Measurements from ENCODE around the gene OTUB1. TPM values are rescaled to one million over a fixed set of nuclear protein-coding genes. Genes with fewer than 3 reads are reported as not detected.

Gene OTUB1
- total RNA-seq, 1 experiment from 2014 or later: 62.8 TPM

DNA sequence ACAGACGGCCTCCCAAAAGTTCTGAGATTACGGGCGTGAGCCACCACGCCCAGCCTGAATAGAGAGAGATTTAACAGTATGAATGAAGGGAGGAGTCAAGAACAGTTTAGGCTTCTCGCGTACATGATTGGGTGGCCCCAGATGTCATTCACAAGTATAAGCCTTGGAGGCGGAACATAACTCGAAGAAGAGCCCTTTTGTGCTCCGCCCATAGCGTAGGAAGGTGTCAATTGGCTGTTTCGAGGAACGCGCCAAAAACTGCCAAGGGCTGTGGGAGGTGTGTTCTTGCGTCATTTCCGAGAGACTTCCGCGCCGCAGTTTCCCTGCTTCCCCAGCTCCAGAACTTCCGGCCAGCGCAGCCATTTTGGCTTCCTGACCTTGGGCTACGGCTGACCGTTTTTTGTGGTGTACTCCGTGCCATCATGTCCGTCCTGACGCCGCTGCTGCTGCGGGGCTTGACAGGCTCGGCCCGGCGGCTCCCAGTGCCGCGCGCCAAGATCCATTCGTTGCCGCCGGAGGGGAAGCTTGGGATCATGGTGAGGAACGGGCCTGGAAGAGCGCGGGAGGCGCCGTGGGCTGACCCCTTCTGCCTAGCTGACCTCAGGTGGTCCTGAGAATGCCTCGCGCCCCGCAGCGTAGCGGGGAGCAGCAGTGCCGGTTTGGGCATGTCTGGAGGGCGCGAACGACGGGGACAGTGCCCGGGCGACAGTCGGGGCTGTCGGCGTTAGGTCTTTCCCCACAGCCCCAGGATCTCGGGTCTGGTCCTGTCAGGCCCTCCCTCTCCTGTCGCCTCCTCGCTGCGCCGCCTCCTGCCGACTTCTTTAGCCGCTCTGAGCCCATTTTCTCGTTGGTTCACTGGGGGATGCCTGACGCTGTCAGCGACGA, 11.7 kb upstream of the OTUB1 start, which contains the start of gene COX8A:
Gene COX8A, plus strand, starts transcription at position 362 of the 885 bp plus-strand sequence. Its CDS starts 61 bp downstream, at position 423.
- DNase-seq (ENCODE audit: low read depth): peak; percentile 100

DNA sequence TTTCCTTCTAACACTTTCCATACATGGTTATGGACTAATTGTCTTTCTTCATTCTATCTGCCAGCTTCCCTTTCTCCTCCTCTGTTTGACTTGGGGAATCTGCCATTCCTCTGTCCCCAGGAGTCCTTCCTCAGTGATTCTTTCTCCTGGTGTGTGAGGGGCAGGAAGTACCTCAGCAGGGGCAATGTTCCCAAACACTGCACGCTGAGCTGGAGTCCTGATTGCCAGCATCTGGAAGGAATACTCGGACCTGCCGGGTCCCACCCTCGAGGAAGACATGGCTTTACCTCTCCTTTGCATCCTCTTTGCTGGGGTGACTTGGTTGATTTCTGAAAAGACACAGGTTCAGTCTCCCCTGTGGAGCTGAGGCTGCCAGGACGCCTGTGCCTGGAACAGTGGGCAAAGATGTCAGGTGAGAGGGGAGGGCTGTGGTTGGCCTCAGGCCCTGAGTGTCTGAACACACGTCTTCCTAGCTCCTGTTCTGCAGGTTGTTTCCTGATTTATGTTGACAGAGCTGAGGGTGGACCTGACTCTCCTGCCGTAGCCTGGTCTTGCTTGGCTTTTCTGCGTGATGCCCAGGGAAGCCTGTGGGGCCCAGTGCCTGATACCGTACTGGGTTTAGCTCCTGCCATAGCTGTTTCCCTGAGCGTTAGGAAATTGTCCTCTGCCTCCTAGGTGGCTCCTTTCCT, 7.5 kb upstream of the OTUB1 start:
- DNase-seq (ENCODE audit: low read depth): no peak

DNA sequence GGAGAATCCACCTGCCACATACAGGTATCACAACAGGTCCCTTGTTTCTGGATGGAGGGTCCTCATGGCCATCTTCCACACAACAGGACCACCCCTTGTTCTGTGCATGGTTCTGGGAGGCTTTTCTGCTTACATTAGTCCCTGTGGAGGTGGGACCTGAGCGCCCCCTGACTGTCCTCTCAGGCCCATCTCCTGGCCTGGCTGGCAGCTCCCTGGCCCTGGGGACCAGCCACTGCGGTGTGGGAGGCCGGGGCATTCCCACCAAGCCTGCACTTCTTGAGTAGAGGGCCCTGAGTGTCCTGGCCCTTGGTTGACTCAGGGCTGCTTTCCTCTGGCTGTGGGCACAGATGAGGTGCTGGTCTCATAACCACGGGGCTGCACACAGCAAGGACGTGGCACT, 6.8 kb upstream of the OTUB1 start:
- no peak for DNase-seq (ENCODE audit: low read depth)

DNA sequence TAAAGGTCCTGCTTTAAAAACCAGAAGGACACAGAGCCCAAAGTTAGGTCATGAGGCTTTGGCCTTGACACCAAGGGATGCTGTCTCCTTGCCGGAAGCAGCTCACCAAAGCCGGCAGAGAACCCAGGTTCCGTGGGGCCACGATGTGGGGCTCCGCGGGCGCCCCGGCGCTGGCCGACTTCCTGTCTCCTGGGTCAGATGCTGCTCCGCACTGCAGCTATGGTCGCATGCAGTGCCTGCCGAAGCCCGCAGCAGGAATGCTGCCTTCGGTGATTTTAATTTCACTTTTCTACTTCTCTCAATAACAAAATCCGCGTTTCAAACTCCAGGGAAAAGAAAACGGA, 454 bp upstream of the OTUB1 start:
- DNase-seq (ENCODE audit: low read depth): no peak

DNA sequence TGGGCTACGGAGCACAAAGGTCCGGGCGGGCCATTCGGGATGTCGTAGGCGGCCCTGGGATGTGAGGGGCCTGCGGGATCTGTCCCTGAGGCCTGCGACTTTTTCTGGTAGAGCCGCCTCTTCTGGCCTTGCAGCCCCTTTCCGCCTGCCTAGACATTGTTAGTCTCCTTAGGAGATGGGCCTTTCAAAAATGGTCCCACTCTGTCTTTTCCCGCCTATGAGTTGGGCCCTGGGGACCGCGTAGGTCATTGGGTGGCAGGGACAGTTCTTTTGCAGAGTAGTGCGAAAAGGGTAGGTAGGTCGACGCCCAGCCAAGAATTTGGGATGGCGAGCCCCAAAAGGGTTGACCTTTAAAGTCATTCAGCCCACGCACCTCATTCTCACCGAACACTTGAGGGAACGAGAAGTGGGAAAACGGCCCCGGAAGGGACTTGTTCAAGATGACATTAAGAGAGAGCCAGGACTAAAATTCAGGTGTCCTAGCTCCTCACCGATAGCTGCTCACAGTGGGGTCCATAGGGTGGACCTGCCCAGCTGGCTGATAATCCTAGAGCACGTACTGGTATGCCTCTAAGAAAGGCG, 785 bp downstream of the OTUB1 start:
- no peak for DNase-seq (ENCODE audit: low read depth)

DNA sequence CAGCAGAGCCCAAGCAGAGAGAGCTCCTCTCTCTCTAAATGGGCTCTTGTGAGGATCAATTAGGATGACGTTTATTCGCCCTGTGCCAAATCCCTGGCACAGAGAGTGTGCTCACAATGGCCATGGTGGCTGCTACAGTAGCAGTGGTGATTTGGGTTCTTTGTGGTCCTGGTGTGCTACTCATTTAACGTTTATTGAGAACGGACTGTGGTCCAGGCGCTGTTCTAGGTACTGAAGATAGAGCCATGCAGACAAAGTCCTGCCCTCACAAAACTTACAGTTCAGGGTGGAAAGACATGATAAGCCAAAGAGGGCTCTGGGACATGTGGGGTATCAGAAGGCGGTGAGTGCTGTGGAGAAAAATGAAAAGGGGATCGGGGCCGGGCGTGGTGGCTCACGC, 5.3 kb downstream of the OTUB1 start:
- no peak for DNase-seq (ENCODE audit: low read depth)

DNA sequence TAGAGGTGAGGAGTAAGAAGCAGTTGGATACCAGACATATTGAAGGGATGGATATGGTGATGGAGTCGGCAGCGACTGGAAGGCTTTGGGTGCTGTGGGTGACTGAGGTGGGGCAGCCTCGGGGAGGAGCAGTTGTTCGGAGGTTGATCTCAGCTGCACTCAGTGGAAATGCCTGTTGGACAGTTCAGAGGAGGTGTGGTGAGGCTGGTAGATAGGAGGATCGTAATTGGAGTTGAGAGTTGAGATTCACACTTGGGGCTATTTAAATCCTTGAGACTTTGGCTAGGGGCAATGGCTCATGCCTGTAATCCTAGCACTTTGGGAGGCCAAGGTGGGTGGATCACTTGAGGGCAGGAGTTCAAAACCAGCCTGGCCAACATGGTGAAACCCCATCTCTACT, 6.9 kb downstream of the OTUB1 start:
- no peak for DNase-seq (ENCODE audit: low read depth)

DNA sequence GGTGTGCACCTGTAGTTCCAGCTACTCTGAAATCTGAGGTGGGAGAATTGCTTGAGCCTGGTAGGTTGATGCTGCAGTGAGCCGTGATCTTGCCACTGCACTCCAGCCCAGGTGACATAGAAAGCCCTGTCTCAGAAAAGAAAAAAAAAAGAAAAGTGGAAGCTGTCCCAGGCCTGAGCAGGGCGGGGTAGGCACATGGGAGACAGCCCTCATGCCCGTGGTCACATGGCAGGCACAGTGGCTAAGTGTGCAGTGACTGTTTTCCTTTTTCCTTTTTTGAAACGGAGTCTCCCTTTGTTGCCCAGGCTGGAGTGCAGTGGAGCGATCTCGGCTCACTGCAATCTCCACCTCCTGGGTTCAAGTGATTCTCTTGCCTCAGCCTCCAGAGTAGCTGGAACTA, 7.8 kb downstream of the OTUB1 start:
- DNase-seq (ENCODE audit: low read depth): no peak

DNA sequence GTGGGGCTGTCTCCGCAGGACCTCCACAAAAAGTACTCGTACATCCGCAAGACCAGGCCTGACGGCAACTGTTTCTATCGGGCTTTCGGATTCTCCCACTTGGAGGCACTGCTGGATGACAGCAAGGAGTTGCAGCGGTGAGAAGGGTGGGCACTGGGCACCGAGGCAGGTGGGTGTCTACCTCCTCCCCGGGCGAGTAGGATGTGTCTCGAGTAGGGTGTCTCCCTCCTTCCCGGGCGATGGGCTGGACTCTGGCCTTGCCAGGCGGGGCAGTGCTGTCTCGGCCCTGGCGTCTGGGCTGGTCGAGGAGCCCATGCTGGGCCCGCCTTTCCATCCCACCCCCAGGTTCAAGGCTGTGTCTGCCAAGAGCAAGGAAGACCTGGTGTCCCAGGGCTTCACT, 10.3 kb downstream of the OTUB1 start:
- no peak for DNase-seq (ENCODE audit: low read depth)

DNA sequence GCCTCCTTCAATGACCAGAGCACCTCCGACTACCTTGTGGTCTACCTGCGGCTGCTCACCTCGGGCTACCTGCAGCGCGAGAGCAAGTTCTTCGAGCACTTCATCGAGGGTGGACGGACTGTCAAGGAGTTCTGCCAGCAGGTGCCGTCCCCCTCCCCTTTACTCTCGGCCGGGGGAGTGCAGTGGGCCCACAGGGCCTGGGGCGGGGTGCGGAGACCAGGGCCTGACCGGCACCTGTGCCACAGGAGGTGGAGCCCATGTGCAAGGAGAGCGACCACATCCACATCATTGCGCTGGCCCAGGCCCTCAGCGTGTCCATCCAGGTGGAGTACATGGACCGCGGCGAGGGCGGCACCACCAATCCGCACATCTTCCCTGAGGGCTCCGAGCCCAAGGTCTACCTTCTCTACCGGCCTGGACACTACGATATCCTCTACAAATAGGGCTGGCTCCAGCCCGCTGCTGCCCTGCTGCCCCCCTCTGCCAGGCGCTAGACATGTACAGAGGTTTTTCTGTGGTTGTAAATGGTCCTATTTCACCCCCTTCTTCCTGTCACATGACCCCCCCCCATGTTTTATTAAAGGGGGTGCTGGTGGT, 11.0 kb downstream of the OTUB1 start:
- DNase-seq (ENCODE audit: low read depth): no peak

DNA sequence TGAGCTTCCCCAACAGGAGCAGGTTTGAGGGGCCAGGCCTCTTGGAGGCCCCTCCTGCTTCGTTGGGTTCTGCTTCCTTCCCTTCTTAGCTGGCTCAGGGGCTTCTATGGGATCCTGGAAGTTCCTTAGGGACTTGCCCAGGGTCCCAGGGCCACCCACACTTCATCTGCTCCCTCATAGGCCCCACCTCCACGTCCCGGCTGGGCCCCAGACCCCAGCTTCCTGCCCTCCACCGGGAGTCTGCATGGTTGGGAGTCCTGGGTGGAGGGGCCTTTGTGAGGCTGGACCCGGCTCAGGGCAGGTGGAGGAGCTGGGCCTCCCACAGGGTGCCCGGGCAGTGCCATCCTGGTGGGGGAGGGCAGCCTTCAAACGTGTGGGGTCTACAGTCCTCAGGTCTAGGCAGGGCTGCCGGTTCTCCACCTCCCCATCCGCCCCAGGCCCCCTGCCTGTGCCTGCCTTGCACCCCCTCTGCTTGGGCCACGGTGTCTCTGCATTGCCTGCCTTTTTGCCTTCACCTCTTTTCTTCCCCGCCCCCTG, 11.6 kb downstream of the OTUB1 start:
- no peak for DNase-seq (ENCODE audit: low read depth)

DNA sequence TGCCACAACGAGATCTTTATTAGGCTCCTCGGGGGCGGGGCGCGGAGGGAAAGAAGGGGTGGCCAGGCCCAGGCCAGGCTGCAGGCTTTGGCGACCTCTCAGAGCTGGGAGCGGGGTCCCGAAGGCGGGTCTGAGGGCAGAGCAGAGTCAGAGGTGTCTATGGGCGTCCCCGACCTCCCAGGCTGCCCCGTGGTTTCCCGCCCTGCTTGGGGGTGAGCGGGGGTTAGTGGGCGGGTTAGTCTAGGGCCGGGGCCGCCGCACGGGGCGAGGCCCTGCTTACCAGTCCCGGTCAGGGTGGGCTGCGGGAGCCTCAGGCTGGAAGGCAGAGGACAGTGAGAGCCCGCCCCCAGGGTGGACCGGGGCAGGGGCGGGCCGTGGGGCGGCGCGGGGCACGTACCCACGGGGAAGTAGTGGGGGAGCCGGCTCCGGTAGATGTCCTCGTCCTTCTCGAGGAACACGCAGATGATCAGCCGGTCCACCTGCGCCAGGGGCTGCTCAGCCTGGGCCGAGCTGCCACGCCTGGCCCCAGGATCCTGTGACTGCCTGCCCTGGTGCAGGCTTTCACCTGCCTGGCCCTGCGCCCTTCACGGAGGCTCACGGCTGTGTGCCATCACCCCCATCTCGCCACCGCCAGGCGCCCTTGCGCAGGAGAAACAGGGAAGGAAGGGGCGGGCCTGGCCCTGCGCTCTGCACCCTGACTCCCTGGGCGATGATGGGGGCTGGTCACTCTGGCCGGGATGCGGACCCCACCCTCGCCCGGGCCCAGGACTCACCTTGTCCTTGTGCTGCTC, 12.5 kb downstream of the OTUB1 start:
- no peak for DNase-seq (ENCODE audit: low read depth)

DNA sequence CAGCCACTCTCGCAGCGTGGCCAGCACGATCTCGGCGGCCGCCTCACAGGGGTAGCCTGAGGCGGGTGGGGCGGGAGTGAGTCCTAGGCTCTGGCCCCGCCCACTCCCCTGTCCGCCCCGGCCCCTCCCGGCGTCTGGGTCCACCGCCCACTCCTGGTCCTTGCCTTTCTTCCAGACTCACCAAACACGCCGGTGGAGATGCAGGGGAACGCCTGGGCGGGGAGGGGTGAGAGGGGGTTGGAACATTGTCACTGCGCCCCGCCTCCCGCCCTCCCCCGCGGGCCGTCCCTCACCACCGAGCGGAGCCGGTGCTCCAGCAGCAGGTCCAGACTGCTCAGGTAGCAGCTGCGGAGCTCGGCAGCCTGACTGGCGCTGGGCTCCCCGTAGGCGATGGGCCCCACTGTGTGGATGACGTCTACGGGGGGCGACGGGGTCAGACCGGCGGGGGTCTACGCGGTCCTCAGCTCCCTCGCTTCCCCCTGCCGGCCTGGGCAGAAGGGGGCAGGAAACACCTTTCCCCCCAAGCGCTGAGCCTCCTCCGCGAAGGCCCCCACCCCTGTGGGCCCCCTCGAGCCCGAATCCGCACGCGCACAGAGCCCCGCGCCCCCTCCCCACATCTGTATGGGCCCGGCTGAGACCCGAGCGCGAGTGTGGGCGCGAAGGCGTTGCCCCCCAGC, 13.2 kb downstream of the OTUB1 start:
- DNase-seq (ENCODE audit: low read depth): no peak

DNA sequence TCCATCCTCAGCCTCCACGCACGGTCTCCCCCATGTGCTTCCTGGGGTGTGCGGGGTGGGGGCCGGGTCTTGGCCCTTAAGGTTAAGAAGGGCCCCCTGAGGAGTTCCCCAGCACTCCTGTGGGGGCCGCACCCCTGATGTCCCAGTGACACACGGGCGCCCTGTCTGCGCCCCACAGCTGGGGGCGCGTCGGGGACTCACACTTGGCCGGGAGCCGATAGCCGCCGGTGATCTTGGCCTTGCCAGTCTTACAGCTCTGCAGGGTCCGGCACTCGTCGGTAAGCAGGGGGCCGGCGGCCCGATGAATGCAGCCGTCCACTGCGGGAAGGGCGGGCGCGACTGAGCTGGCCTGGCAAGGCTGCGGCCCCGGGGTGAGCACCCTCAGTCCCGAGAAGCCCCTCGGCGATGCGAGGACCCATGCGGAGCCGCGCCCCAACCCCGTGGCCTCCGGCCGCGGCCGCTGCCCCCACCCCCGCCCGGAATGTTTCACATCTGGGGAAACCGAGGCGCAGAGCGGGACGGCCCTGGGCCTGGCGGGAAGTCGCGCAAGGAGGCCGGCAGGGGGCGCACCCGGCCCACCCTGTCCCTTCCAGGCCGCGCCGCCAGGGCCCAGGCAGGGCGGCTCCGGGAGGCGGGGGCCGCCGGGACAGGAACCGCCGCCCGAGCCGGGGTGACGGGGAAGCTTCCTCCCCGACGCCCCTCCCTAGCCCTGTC, 13.9 kb downstream of the OTUB1 start:
- DNase-seq (ENCODE audit: low read depth): no peak

DNA sequence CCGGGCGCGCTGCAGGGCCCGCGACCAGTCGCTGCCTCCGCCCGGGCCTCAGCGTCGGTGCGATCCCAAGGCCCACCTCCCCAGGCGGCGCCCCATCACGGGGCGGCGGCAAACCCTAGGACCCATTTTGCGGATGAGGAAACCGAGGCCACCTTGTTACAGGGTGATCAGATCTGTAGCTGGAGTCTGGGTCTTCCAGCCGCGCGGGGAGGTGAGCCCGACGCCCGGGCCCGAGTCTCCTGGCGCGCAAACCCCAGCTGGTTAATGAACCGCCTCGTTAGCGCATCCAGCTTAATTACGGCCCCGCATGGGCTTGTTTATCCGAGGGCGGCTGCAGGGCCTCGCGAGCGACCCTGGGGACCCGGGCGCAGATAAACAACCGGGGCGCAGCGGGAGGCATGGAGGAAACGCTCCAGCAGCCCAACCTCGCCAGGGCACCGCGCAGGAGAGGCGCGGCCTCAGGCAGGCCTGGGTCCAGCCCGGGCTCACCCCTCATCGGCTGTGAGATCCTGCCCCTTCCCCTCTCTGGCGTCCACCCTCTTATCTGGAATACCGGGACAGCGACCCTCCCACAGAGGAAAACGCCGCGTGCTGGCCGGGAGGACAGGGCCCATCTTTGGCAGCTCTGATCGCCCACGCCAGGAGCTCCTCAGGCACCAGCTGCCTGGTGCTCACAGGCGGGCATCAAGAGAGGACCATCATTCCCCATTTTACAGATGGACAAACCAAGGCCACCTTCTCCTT, 14.7 kb downstream of the OTUB1 start:
- DNase-seq (ENCODE audit: low read depth): no peak

DNA sequence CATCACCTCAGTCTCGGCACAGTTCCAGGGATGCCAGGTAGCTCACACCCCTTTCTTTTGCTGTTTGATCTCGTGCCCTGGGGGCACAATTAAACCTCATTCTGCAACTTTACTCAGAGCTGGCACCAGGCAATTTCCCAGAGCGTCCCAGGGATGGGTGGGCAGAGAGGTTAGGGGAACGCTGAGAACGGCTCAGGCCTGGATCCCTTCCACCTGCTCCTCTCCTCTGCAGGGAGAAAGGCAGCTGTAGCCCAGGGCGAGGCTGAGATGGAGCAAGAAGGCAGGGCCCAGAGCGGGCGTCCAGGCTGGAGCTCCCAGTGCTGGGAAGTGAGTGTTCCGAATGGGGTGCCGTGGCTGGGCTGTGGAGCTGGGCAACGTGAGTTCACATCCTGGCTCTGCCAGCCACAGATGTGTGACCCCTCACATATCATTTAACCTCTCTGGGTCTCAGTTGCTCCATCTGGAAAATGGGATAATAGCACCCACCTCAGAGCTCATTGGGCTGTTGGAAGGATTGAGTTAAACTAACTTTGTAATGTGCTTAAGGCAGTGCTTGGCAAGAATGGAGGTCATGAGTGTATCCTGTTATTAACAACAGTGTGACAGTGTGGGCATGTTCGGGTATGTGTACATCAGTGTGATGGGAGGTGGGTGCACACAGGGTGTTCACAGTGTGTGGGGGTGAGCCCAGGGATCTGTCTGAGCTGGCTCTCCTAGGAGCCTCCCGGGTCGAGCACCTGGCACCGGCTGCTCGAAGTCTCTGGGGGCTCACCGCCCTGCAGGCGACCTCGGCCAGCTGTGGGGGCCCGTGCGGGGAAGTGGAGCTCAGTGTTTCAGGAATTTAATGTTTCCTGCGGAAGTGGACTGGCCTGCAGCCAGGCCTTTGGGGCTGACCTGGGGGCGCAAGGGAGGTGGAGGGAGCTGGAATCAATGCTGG, 15.5 kb downstream of the OTUB1 start:
- DNase-seq (ENCODE audit: low read depth): peak; percentile 46

DNA sequence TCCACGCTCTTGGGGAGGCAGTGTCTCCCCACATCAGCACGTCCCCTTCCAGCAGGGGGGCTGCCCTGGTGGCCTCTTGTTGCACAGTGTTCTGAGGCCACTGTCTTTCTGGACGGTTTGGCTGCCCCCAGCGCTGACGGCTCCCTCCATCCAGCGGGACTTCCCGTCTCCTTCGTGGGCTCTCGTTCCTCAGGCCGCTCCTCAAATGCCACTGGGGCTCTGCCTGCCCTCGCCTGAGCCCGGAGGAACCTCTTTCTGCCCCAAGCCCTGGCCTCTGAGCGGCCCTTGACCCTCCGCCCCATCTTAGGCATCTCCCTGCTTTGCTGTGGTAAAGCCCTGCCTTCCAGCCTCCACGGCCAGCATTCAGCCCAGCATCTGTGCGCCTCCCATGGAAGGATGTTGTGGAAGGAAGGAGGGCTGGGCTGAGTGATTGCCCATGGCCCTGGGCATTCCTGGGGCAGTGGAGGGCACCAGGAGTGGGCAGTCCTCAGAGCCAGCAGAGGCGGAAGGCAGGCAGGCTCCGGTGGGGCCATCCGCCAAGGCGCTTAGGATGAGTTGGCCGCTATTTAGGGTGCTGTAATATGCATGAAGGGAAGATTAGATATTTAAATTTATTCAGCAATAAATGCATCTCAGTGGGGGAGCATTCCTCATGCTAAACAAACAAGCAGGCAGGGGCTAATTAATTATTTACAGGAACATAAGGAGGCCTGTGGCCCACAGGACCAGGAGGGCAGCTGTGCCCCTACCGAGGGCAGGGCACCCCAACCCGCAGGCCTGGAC, 17.8 kb downstream of the OTUB1 start:
- peak; percentile 82 for DNase-seq (ENCODE audit: low read depth)
